Neural cell (in vitro differentiated cells): ENCODE measurements around the gene SMAP1. TPM values are rescaled to one million over a fixed set of nuclear protein-coding genes. Genes with fewer than 3 reads are reported as not detected.

Experiments used
- H2AFZ ChIP-seq: fragments of 200-600, 300-800 bp; sonication (generic), shearing (Covaris generic); 2 replicates; pipeline ENCODE4 v1.6.0; 2014; ENCODE audit warnings: low read depth, mild to moderate bottlenecking, antibody characterized with exemption, low read length, moderate library complexity
- H3F3A ChIP-seq: fragments of 200-600 bp; shearing (Covaris generic); 2 replicates; pipeline ENCODE4 v1.6.1; 2016; ENCODE audit warnings: mild to moderate bottlenecking, moderate library complexity, mixed read lengths, antibody characterized with exemption, low read length; ENCODE audit not compliant: insufficient read depth, poor library complexity, severe bottlenecking
- H3K27ac ChIP-seq: fragments of 200-600, 300-800 bp; sonication (generic), shearing (Covaris generic); 2 replicates; pipeline ENCODE4 v1.5.1; 2014; ENCODE audit warnings: mild to moderate bottlenecking, low read length, moderate library complexity
- H3K27me3 ChIP-seq: fragments of 300-800, 200-600 bp; sonication (generic), shearing (Covaris generic); 2 replicates; pipeline ENCODE4 v1.6.0; 2014; ENCODE audit warnings: mild to moderate bottlenecking, low read depth, low read length, moderate library complexity; ENCODE audit not compliant: insufficient read depth
- H3K36me3 ChIP-seq: fragments of 300-800, 200-600 bp; sonication (generic), shearing (Covaris generic); 2 replicates; pipeline ENCODE4 v1.5.1; 2014; ENCODE audit warnings: mild to moderate bottlenecking, antibody characterized with exemption, low read length, moderate library complexity; ENCODE audit not compliant: insufficient read depth
- H3K4me2 ChIP-seq: fragments of 300-800, 200-600 bp; sonication (generic), shearing (Covaris generic); 2 replicates; pipeline ENCODE4 v1.6.0; 2014; ENCODE audit warnings: mild to moderate bottlenecking, low read length
- H3K4me3 ChIP-seq: fragments of 300-800, 200-600 bp; sonication (generic), shearing (Covaris generic); 2 replicates; pipeline ENCODE4 v1.5.1; 2014; ENCODE audit warnings: mild to moderate bottlenecking, low read length, moderate library complexity
- H3K79me2 ChIP-seq: fragments of 200-600 bp; shearing (Covaris generic); replicated peaks from 2 replicates; pipeline ENCODE4 v1.6.0; 2014; ENCODE audit warnings: mild to moderate bottlenecking, low read length, moderate library complexity; ENCODE audit not compliant: insufficient read depth
- H3K9ac ChIP-seq: fragments of 300-800, 200-600 bp; sonication (generic), shearing (Covaris generic); 2 replicates; pipeline ENCODE4 v1.6.1; 2016; ENCODE audit warnings: mild to moderate bottlenecking, low read length, mixed read lengths
- H3K9me2 ChIP-seq: fragments of 200-600 bp; shearing (Covaris generic); 2 replicates; pipeline ENCODE4 v1.6.1; 2016; ENCODE audit warnings: mild to moderate bottlenecking, low read length, mixed read lengths; ENCODE audit not compliant: insufficient read depth
- H3K9me3 ChIP-seq: fragments of 200-600, 300-800 bp; sonication (generic), shearing (Covaris generic); 2 replicates; pipeline ENCODE4 v1.6.1; 2016; ENCODE audit warnings: mild to moderate bottlenecking, mixed run types, low read length, moderate library complexity, mixed read lengths
- H4K20me1 ChIP-seq: fragments of 200-600 bp; shearing (Covaris generic); 2 replicates; pipeline ENCODE4 v1.6.1; 2016; ENCODE audit warnings: mild to moderate bottlenecking, mixed run types; ENCODE audit not compliant: insufficient read depth
- EP300 ChIP-seq: fragments of 450-650 bp; conservative IDR thresholded peaks from 2 replicates; pipeline ENCODE4 v1.6.1; 2014; ENCODE audit warnings: antibody characterized with exemption, mild to moderate bottlenecking, moderate library complexity; ENCODE audit not compliant: poor library complexity, severe bottlenecking
- EZH2 ChIP-seq: fragments of 200-600, 300-800 bp; shearing (Covaris generic), sonication (generic); IDR thresholded peaks from 2 replicates; pipeline ENCODE4 v1.6.1; 2014; ENCODE audit warnings: antibody characterized with exemption, low read length, borderline replicate concordance, mild to moderate bottlenecking; ENCODE audit not compliant: insufficient read depth, poor library complexity, severe bottlenecking
- MXI1 ChIP-seq: fragments of 450-650 bp; conservative IDR thresholded peaks from 2 replicates; pipeline ENCODE4 v1.6.1; 2014; ENCODE audit warnings: antibody characterized with exemption, mild to moderate bottlenecking; ENCODE audit not compliant: poor library complexity, severe bottlenecking
- POLR2AphosphoS5 ChIP-seq: IDR thresholded peaks from 2 replicates; pipeline ENCODE4 v1.6.1; 2012
- RAD21 ChIP-seq: fragments of 450-650 bp; conservative IDR thresholded peaks from 2 replicates; pipeline ENCODE4 v1.6.1; 2014; ENCODE audit warnings: antibody characterized with exemption, mild to moderate bottlenecking, moderate library complexity
- SMC3 ChIP-seq: fragments of 450-650 bp; conservative IDR thresholded peaks from 2 replicates; pipeline ENCODE4 v1.6.1; 2014; ENCODE audit warnings: antibody characterized with exemption, mild to moderate bottlenecking, moderate library complexity; ENCODE audit not compliant: poor library complexity
- TAF1 ChIP-seq: IDR thresholded peaks from 2 replicates; pipeline ENCODE4 v1.6.1; 2012; ENCODE audit warnings: low read depth
- polyA plus RNA-seq: library from polyadenylated mRNA; depleted of rRNA; stranded (reverse); fragments of >200 nt; gene quantifications from 2 replicates; pipeline ENCODE4 v1.2.3, GENCODE V29; 2014
- TF ChIP-seq, protein P1 (sequence below): IDR thresholded peaks from 2 replicates; pipeline ENCODE4 v1.6.1; 2012; ENCODE audit warnings: borderline replicate concordance
- TF ChIP-seq, protein P2 (sequence below): fragments of 450-650 bp; IDR thresholded peaks from 2 replicates; pipeline ENCODE4 v1.5.1; 2014; ENCODE audit warnings: antibody characterized with exemption, mild to moderate bottlenecking, moderate library complexity; ENCODE audit not compliant: poor library complexity, severe bottlenecking

Gene SMAP1
- polyA plus RNA-seq, 1 donor from 2014 or later = 43.7 TPM

- Histone ChIP-seq H3K27ac (no peak overlapping the region), H3K9me2 (no peaks in the 10 kb centered on the region), H3F3A (no peaks in the 10 kb centered on the region), H3K9me3 (no peaks in the 10 kb centered on the region), H3K27me3 (no peaks in the 10 kb centered on the region), H3K9ac (no peak overlapping the region), H2AFZ (no peak overlapping the region), H3K4me3 (no peak overlapping the region), H4K20me1 (no peaks in the 10 kb centered on the region), H3K36me3 (no peaks in the 10 kb centered on the region), H3K79me2 (no peaks in the 10 kb centered on the region), H3K4me2 (no peak overlapping the region)
- TF ChIP-seq, protein P1, sequence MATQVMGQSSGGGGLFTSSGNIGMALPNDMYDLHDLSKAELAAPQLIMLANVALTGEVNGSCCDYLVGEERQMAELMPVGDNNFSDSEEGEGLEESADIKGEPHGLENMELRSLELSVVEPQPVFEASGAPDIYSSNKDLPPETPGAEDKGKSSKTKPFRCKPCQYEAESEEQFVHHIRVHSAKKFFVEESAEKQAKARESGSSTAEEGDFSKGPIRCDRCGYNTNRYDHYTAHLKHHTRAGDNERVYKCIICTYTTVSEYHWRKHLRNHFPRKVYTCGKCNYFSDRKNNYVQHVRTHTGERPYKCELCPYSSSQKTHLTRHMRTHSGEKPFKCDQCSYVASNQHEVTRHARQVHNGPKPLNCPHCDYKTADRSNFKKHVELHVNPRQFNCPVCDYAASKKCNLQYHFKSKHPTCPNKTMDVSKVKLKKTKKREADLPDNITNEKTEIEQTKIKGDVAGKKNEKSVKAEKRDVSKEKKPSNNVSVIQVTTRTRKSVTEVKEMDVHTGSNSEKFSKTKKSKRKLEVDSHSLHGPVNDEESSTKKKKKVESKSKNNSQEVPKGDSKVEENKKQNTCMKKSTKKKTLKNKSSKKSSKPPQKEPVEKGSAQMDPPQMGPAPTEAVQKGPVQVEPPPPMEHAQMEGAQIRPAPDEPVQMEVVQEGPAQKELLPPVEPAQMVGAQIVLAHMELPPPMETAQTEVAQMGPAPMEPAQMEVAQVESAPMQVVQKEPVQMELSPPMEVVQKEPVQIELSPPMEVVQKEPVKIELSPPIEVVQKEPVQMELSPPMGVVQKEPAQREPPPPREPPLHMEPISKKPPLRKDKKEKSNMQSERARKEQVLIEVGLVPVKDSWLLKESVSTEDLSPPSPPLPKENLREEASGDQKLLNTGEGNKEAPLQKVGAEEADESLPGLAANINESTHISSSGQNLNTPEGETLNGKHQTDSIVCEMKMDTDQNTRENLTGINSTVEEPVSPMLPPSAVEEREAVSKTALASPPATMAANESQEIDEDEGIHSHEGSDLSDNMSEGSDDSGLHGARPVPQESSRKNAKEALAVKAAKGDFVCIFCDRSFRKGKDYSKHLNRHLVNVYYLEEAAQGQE = no peak
- no peak for TF ChIP-seq POLR2AphosphoS5
- no peak for TF ChIP-seq RAD21
- TF ChIP-seq EP300 = no peak
- TF ChIP-seq TAF1 = no peak
- TF ChIP-seq SMC3 = no peak
- TF ChIP-seq, protein P2, sequence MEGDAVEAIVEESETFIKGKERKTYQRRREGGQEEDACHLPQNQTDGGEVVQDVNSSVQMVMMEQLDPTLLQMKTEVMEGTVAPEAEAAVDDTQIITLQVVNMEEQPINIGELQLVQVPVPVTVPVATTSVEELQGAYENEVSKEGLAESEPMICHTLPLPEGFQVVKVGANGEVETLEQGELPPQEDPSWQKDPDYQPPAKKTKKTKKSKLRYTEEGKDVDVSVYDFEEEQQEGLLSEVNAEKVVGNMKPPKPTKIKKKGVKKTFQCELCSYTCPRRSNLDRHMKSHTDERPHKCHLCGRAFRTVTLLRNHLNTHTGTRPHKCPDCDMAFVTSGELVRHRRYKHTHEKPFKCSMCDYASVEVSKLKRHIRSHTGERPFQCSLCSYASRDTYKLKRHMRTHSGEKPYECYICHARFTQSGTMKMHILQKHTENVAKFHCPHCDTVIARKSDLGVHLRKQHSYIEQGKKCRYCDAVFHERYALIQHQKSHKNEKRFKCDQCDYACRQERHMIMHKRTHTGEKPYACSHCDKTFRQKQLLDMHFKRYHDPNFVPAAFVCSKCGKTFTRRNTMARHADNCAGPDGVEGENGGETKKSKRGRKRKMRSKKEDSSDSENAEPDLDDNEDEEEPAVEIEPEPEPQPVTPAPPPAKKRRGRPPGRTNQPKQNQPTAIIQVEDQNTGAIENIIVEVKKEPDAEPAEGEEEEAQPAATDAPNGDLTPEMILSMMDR = no peak
- TF ChIP-seq MXI1 = no peak
- no peak for TF ChIP-seq EZH2
These were observed 29.2 kb upstream of the SMAP1 start for GRCh38 chr6:70638468-70638867.

DNA sequence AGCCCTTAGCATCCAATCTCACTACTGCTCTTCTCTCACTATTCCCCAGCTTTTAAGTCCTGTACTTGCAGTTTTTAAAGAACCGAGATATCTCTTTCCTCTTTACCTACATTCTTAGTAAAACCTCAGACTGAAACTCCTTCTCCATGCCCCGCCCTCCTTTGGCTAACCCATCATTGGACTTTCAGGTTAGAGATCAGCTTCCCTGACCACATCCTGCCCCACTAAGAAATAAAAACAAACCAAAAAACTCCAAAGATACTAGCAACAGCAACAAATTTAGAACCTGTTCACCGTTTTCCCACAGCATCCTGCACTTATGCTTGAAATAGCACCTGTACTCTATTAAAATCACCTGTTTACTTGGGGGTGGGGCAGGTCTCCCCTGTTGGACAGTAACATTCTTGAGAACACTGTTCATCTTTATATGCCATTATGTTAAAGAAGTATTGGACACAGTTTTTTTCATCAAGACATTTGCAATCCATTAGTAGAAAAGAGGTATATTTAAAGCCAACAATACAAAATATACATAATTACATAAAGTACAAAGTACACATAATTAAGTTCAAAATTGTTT, 16.3 kb upstream of the SMAP1 start:
- H3K4me2 ChIP-seq = no peak overlapping the region
- TF ChIP-seq SMC3 (no peak), EZH2 (no peak), EP300 (no peak), POLR2AphosphoS5 (no peak), MXI1 (no peak), TAF1 (no peak), RAD21 (no peak)
- TF ChIP-seq, protein P1 = no peak
- TF ChIP-seq, protein P2 = no peak
- no peak overlapping the region for H3K9ac ChIP-seq
- no peaks in the 10 kb centered on the region for H3K79me2 ChIP-seq
- H3K36me3 ChIP-seq = no peaks in the 10 kb centered on the region
- H3F3A ChIP-seq = no peaks in the 10 kb centered on the region
- no peak overlapping the region for H3K27ac ChIP-seq
- H4K20me1 ChIP-seq = no peaks in the 10 kb centered on the region
- H2AFZ ChIP-seq = no peak overlapping the region
- H3K9me3 ChIP-seq = no peaks in the 10 kb centered on the region
- H3K4me3 ChIP-seq = no peak overlapping the region
- no peaks in the 10 kb centered on the region for H3K9me2 ChIP-seq
- no peaks in the 10 kb centered on the region for H3K27me3 ChIP-seq
